ENCODE results near the gene GLMN.
"Not testable (repeated sequence)": the region's sequence is repeated elsewhere in the genome, so short reads cannot be mapped to it uniquely, and the experiment has no call there.

GLMN gene

GRCh38 chr1:92291372-92291999, 7.3 kb downstream of the GLMN start:
- no peak for DNase-seq

GRCh38 chr1:92281411-92281810, 17.4 kb downstream of the GLMN start:
- not testable (repeated sequence) for DNase-seq

GRCh38 chr1:92279781-92280180, 19.0 kb downstream of the GLMN start:
- DNase-seq = not testable (repeated sequence)

- no peak for DNase-seq
These were observed 21.6 kb downstream of the GLMN start for GRCh38 chr1:92277105-92277723.

- no peak for DNase-seq
These were observed 22.7 kb downstream of the GLMN start for GRCh38 chr1:92276082-92276481.

GRCh38 chr1:92274939-92275338, 23.8 kb downstream of the GLMN start:
- DNase-seq = no peak

GRCh38 chr1:92273039-92273438, 25.7 kb downstream of the GLMN start:
- no peak for DNase-seq

- no peak for DNase-seq
These were observed 36.3 kb downstream of the GLMN start for GRCh38 chr1:92262516-92262915.

- DNase-seq = no peak
These were observed 39.4 kb downstream of the GLMN start for GRCh38 chr1:92259350-92259749.

GRCh38 chr1:92254714-92255113, 44.1 kb downstream of the GLMN start:
- not testable (repeated sequence) for DNase-seq

GRCh38 chr1:92244376-92244775, 54.4 kb downstream of the GLMN start:
- no peak for DNase-seq

GRCh38 chr1:92240034-92240433, 58.8 kb downstream of the GLMN start:
- no peak for DNase-seq

GRCh38 chr1:92230736-92231135, 68.1 kb downstream of the GLMN start:
- no peak for DNase-seq

- DNase-seq = no peak
These were observed 70.4 kb downstream of the GLMN start for GRCh38 chr1:92228401-92228800.

- DNase-seq = no peak
These were observed 79.8 kb downstream of the GLMN start for GRCh38 chr1:92219028-92219427.

- no peak for DNase-seq
These were observed 80.2 kb downstream of the GLMN start for GRCh38 chr1:92218559-92218958.

- DNase-seq = no peak
These were observed 81.1 kb downstream of the GLMN start, which contains the start of gene C1orf146 for GRCh38 chr1:92217721-92218120. Gene C1orf146, plus strand, starts transcription at chr1:92217915. Its CDS starts 13,506 bp downstream, at chr1:92231421.

GRCh38 chr1:92211166-92211565, 87.6 kb downstream of the GLMN start:
- DNase-seq = no peak

- DNase-seq = no peak
These were observed 88.1 kb downstream of the GLMN start for GRCh38 chr1:92210701-92211100.

- no peak for DNase-seq
These were observed 95.7 kb downstream of the GLMN start for GRCh38 chr1:92203105-92203504.

- DNase-seq = no peak
These were observed 96.8 kb downstream of the GLMN start for GRCh38 chr1:92201973-92202372.
